ENCODE measurements around the gene RPL9.

The RPL9 gene

GRCh38 chr4:39452153-39452859 is 6.4 kb downstream of the RPL9 start:
- CTCF ChIA-PET, result no interaction called here
- TF ChIP-seq SP1 (IDR thresholded peaks at IDR 0.05), result no peak
- TF ChIP-seq FOXK2 (IDR thresholded peaks at IDR 0.05), result no peak
- no peak for TF ChIP-seq CTBP1 (IDR thresholded peaks at IDR 0.05; ENCODE audit: borderline replicate concordance)
- no peak for TF ChIP-seq HDGF (IDR thresholded peaks at IDR 0.05; ENCODE audit: borderline replicate concordance)
- no peak for TF ChIP-seq PKNOX1 (IDR thresholded peaks at IDR 0.05)
- no peak for TF ChIP-seq FOXM1 (IDR thresholded peaks at IDR 0.05; ENCODE audit: borderline replicate concordance)
- POLR2A ChIA-PET, result interaction anchor here (0.9 to 1.3 kb wide), 2 partner anchors 16 to 22 kb away, joined by 3 to 4 read pairs; no protein-coding TSS in a partner anchor
- DNase-seq (ENCODE audit: extremely low spot score), result no peak

- ChIA-PET POLR2A (interaction anchor here (0.9 to 1.3 kb wide), 2 partner anchors 15 to 21 kb away, joined by 3 to 4 read pairs; no protein-coding TSS in a partner anchor), CTCF (no interaction called here)
- no peak for DNase-seq (ENCODE audit: extremely low spot score)
- TF ChIP-seq PKNOX1 (IDR thresholded peaks at IDR 0.05), result no peak
- no peak for TF ChIP-seq FOXK2 (IDR thresholded peaks at IDR 0.05)
- no peak for TF ChIP-seq SUZ12 (IDR thresholded peaks at IDR 0.05)
- no peak for TF ChIP-seq CTBP1 (IDR thresholded peaks at IDR 0.05; ENCODE audit: borderline replicate concordance)
- TF ChIP-seq FOXM1 (IDR thresholded peaks at IDR 0.05; ENCODE audit: borderline replicate concordance), result no peak
- no peak for TF ChIP-seq ELF4 (IDR thresholded peaks at IDR 0.05)
- TF ChIP-seq BHLHE40 (IDR thresholded peaks at IDR 0.05; ENCODE audit: borderline replicate concordance), result no peak
- no peak for TF ChIP-seq NFRKB (IDR thresholded peaks at IDR 0.05)
- no peak for TF ChIP-seq ZNF384 (IDR thresholded peaks at IDR 0.05)
- no peak for TF ChIP-seq TARDBP (IDR thresholded peaks at IDR 0.05)
- no peak for TF ChIP-seq FOXA1 (IDR thresholded peaks at IDR 0.05)
- no peak for TF ChIP-seq HDGF (IDR thresholded peaks at IDR 0.05; ENCODE audit: borderline replicate concordance)
- TF ChIP-seq LEF1 (IDR thresholded peaks at IDR 0.05; ENCODE audit: borderline replicate concordance), result no peak
- no peak for TF ChIP-seq L3MBTL2 (conservative IDR thresholded peaks at IDR 0.05)
- no peak for TF ChIP-seq ARNT (IDR thresholded peaks at IDR 0.05)
- TF ChIP-seq SP1 (IDR thresholded peaks at IDR 0.05), result no peak
These were observed 7.2 kb downstream of the RPL9 start for GRCh38 chr4:39451423-39452023.

GRCh38 chr4:39450618-39451017 is 8.1 kb downstream of the RPL9 start:
- ChIA-PET POLR2A (no interaction called here), CTCF (no interaction called here)
- no peak for DNase-seq (ENCODE audit: extremely low spot score)
- no peak for TF ChIP-seq L3MBTL2 (conservative IDR thresholded peaks at IDR 0.05)
- TF ChIP-seq ARNT (IDR thresholded peaks at IDR 0.05), result no peak
- no peak for TF ChIP-seq BHLHE40 (IDR thresholded peaks at IDR 0.05; ENCODE audit: borderline replicate concordance)
- TF ChIP-seq FOXA1 (IDR thresholded peaks at IDR 0.05), result no peak
- TF ChIP-seq LEF1 (IDR thresholded peaks at IDR 0.05; ENCODE audit: borderline replicate concordance), result no peak
- TF ChIP-seq FOXK2 (IDR thresholded peaks at IDR 0.05), result no peak
- TF ChIP-seq NFRKB (IDR thresholded peaks at IDR 0.05), result no peak
- TF ChIP-seq ELF4 (IDR thresholded peaks at IDR 0.05), result no peak
- no peak for TF ChIP-seq CTBP1 (IDR thresholded peaks at IDR 0.05; ENCODE audit: borderline replicate concordance)
- no peak for TF ChIP-seq SUZ12 (IDR thresholded peaks at IDR 0.05)
- no peak for TF ChIP-seq SP1 (IDR thresholded peaks at IDR 0.05)
- no peak for TF ChIP-seq PKNOX1 (IDR thresholded peaks at IDR 0.05)
- TF ChIP-seq ZNF384 (IDR thresholded peaks at IDR 0.05), result no peak
- TF ChIP-seq FOXM1 (IDR thresholded peaks at IDR 0.05; ENCODE audit: borderline replicate concordance), result no peak

GRCh38 chr4:39446842-39447573 is 11.7 kb downstream of the RPL9 start:
- TF ChIP-seq PKNOX1 (IDR thresholded peaks at IDR 0.05) (no peak), SUZ12 (IDR thresholded peaks at IDR 0.05) (no peak), ZNF384 (IDR thresholded peaks at IDR 0.05) (no peak), FOXA1 (IDR thresholded peaks at IDR 0.05) (no peak), LEF1 (IDR thresholded peaks at IDR 0.05; ENCODE audit: borderline replicate concordance) (no peak), SP1 (IDR thresholded peaks at IDR 0.05) (no peak)
- no peak for DNase-seq (ENCODE audit: extremely low spot score)
- ChIA-PET CTCF (no interaction called here), POLR2A (interaction anchor here (3.7 kb wide), 1 partner anchor 11 kb away, joined by 20 read pairs; the partner anchor contains the start of genes LIAS and RPL9)

GRCh38 chr4:39446483-39446841 is 12.3 kb downstream of the RPL9 start:
- no peak for TF ChIP-seq PKNOX1 (IDR thresholded peaks at IDR 0.05)
- TF ChIP-seq ELF4 (IDR thresholded peaks at IDR 0.05), result no peak
- TF ChIP-seq SP1 (IDR thresholded peaks at IDR 0.05), result no peak
- TF ChIP-seq SUZ12 (IDR thresholded peaks at IDR 0.05), result no peak
- TF ChIP-seq ARNT (IDR thresholded peaks at IDR 0.05), result no peak
- no peak for TF ChIP-seq BHLHE40 (IDR thresholded peaks at IDR 0.05; ENCODE audit: borderline replicate concordance)
- no peak for DNase-seq (ENCODE audit: extremely low spot score)
- ChIA-PET CTCF (no interaction called here), POLR2A (interaction anchor here (3.7 kb wide), 1 partner anchor 12 kb away, joined by 20 read pairs; the partner anchor contains the start of genes LIAS and RPL9)
